ENCODE measurements around the gene USP34.

- no peak for TF ChIP-seq CTCF (IDR thresholded peaks at IDR 0.05)
- no peak for TF ChIP-seq EP300 (IDR thresholded peaks at IDR 0.05)
- TF ChIP-seq POLR2A (IDR thresholded peaks at IDR 0.05), result no peak
Observed at GRCh38 chr2:61187085-61187484, 283.8 kb downstream of the USP34 start.

All from ovary (tissue), 3 donors.